ENCODE measurements around the gene EXOC8.

The EXOC8 gene

GRCh38 chr1:231338270-231339128, 847 bp upstream of the EXOC8 start, which contains the start of gene SPRTN:
Gene SPRTN (plus strand): TSS chr1:231338293. CDS start chr1:231338384, 91 bp downstream.
- peaks cover 53% of the 10 kb centered on the region for H3K4me1 Mint-ChIP-seq
- peak within 1 kb of the TSS; percentile 98 for H3K4me3 Mint-ChIP-seq
- no peak for DNase-seq
- CTCF ChIA-PET = interaction anchor here (0.5 to 1.4 kb wide), 8 partner anchors 19 to 268 kb away, joined by 3 to 4 read pairs (median 4); no protein-coding TSS in a partner anchor
- H3K9me3 Mint-ChIP-seq = no peaks in the 10 kb centered on the region
- H3K27ac Mint-ChIP-seq = peak within 1 kb of the TSS; percentile 98
- H3K36me3 Mint-ChIP-seq = peaks cover 50% of the 10 kb centered on the region
- peaks cover 6% of the 10 kb centered on the region for H3K27me3 Mint-ChIP-seq

GRCh38 chr1:231337043-231337471, 595 bp downstream of the EXOC8 start:
- H3K9me3 Mint-ChIP-seq = no peaks in the 10 kb centered on the region
- H3K36me3 Mint-ChIP-seq = peaks cover 54% of the 10 kb centered on the region
- H3K27me3 Mint-ChIP-seq = peaks cover 6% of the 10 kb centered on the region
- peak overlapping the region; percentile 98 for H3K4me3 Mint-ChIP-seq
- peak overlapping the region; percentile 98 for H3K27ac Mint-ChIP-seq
- no peak for DNase-seq
- CTCF ChIA-PET = interaction anchor here (1.1 to 2.1 kb wide), 3 partner anchors 22 to 259 kb away, joined by 3 to 10 read pairs (median 4); no protein-coding TSS in a partner anchor
- H3K4me1 Mint-ChIP-seq = peaks cover 61% of the 10 kb centered on the region

- H3K36me3 Mint-ChIP-seq = peaks cover 54% of the 10 kb centered on the region
Observed at GRCh38 chr1:231335663-231336602, 1.7 kb downstream of the EXOC8 start.

GRCh38 chr1:231334952-231335351, 2.7 kb downstream of the EXOC8 start:
- Mint-ChIP-seq H3K4me3 (peak overlapping the region; percentile 29), H3K4me1 (peaks cover 57% of the 10 kb centered on the region), H3K27me3 (peaks cover 6% of the 10 kb centered on the region), H3K27ac (no peak overlapping the region), H3K36me3 (peaks cover 47% of the 10 kb centered on the region), H3K9me3 (no peaks in the 10 kb centered on the region)
- no peak for DNase-seq
- CTCF ChIA-PET = interaction anchor here (0.6 to 2.1 kb wide), 6 partner anchors 18 to 268 kb away, joined by 3 to 10 read pairs (median 3); no protein-coding TSS in a partner anchor

More at GRCh38 chr1:231335663-231336602, 1.7 kb downstream of the EXOC8 start:
- H3K4me3 Mint-ChIP-seq = peak overlapping the region; percentile 98
- peak overlapping the region; percentile 98 for H3K27ac Mint-ChIP-seq
- no peak for DNase-seq
- CTCF ChIA-PET = interaction anchor here (0.6 to 2.1 kb wide), 5 partner anchors 19 to 234 kb away, joined by 3 to 10 read pairs (median 3); no protein-coding TSS in a partner anchor
- no peaks in the 10 kb centered on the region for H3K9me3 Mint-ChIP-seq
- H3K27me3 Mint-ChIP-seq = peaks cover 6% of the 10 kb centered on the region
- H3K4me1 Mint-ChIP-seq = peaks cover 61% of the 10 kb centered on the region

GRCh38 chr1:231334079-231334666, 3.5 kb downstream of the EXOC8 start:
- Mint-ChIP-seq H3K4me1 (peaks cover 50% of the 10 kb centered on the region), H3K27me3 (peaks cover 6% of the 10 kb centered on the region), H3K27ac (no peak overlapping the region), H3K36me3 (peaks cover 41% of the 10 kb centered on the region), H3K9me3 (no peaks in the 10 kb centered on the region), H3K4me3 (peak overlapping the region; percentile 29)
- CTCF ChIA-PET = interaction anchor here (1.0 kb wide), 2 partner anchors 23 to 269 kb away, joined by 3 to 4 read pairs; no protein-coding TSS in a partner anchor
- DNase-seq = no peak

- Mint-ChIP-seq H3K27ac (no peak overlapping the region), H3K4me1 (peaks cover 44% of the 10 kb centered on the region), H3K4me3 (no peak overlapping the region), H3K27me3 (peaks cover 3% of the 10 kb centered on the region), H3K9me3 (no peaks in the 10 kb centered on the region), H3K36me3 (peaks cover 40% of the 10 kb centered on the region)
- CTCF ChIA-PET = interaction anchor here (0.9 to 1.6 kb wide), 2 partner anchors 17 to 27 kb away, joined by 3 read pairs; no protein-coding TSS in a partner anchor
- DNase-seq = no peak
Observed at GRCh38 chr1:231332761-231333160, 4.9 kb downstream of the EXOC8 start.

- Mint-ChIP-seq H3K27ac (no peak overlapping the region), H3K27me3 (no peaks in the 10 kb centered on the region), H3K36me3 (peaks cover 14% of the 10 kb centered on the region), H3K4me1 (peaks cover 21% of the 10 kb centered on the region), H3K9me3 (no peaks in the 10 kb centered on the region), H3K4me3 (no peak overlapping the region)
- CTCF ChIA-PET = interaction anchor here (0.7 kb wide), 1 partner anchor 15 kb away, joined by 3 read pairs; no protein-coding TSS in a partner anchor
- no peak for DNase-seq
Observed at GRCh38 chr1:231329483-231329882, 8.2 kb downstream of the EXOC8 start.

- Mint-ChIP-seq H3K9me3 (no peaks in the 10 kb centered on the region), H3K4me3 (no peak overlapping the region), H3K4me1 (peaks cover 3% of the 10 kb centered on the region), H3K36me3 (peaks cover 8% of the 10 kb centered on the region), H3K27ac (no peak overlapping the region), H3K27me3 (peaks cover 6% of the 10 kb centered on the region)
- no peak for DNase-seq
- CTCF ChIA-PET = no interaction called here
Observed at GRCh38 chr1:231327617-231328016, 10.0 kb downstream of the EXOC8 start.

GRCh38 chr1:231326248-231326647, 11.4 kb downstream of the EXOC8 start:
- Mint-ChIP-seq H3K4me3 (no peak overlapping the region), H3K9me3 (no peaks in the 10 kb centered on the region), H3K36me3 (no peaks in the 10 kb centered on the region), H3K4me1 (peaks cover 3% of the 10 kb centered on the region), H3K27ac (no peak overlapping the region), H3K27me3 (peaks cover 6% of the 10 kb centered on the region)
- DNase-seq = no peak
- CTCF ChIA-PET = no interaction called here

GRCh38 chr1:231324660-231325059, 13.0 kb downstream of the EXOC8 start:
- no peaks in the 10 kb centered on the region for H3K36me3 Mint-ChIP-seq
- H3K9me3 Mint-ChIP-seq = no peaks in the 10 kb centered on the region
- H3K4me3 Mint-ChIP-seq = no peak overlapping the region
- H3K27ac Mint-ChIP-seq = no peak overlapping the region
- H3K27me3 Mint-ChIP-seq = peaks cover 6% of the 10 kb centered on the region
- no peaks in the 10 kb centered on the region for H3K4me1 Mint-ChIP-seq
- CTCF ChIA-PET = no interaction called here
- DNase-seq = no peak

GRCh38 chr1:231322880-231323530, 14.6 kb downstream of the EXOC8 start:
- Mint-ChIP-seq H3K4me1 (no peaks in the 10 kb centered on the region), H3K27ac (no peak overlapping the region), H3K9me3 (no peaks in the 10 kb centered on the region), H3K4me3 (no peak overlapping the region), H3K36me3 (no peaks in the 10 kb centered on the region), H3K27me3 (peaks cover 6% of the 10 kb centered on the region)
- DNase-seq = no peak
- CTCF ChIA-PET = no interaction called here

- H3K9me3 Mint-ChIP-seq = no peaks in the 10 kb centered on the region
- H3K4me3 Mint-ChIP-seq = no peak overlapping the region
- H3K27me3 Mint-ChIP-seq = peaks cover 11% of the 10 kb centered on the region
- H3K36me3 Mint-ChIP-seq = no peaks in the 10 kb centered on the region
- H3K27ac Mint-ChIP-seq = no peak overlapping the region
- no peaks in the 10 kb centered on the region for H3K4me1 Mint-ChIP-seq
- no peak for DNase-seq
- CTCF ChIA-PET = no interaction called here
Observed at GRCh38 chr1:231319080-231319479, 18.6 kb downstream of the EXOC8 start.

GRCh38 chr1:231318568-231318967, 19.1 kb downstream of the EXOC8 start:
- Mint-ChIP-seq H3K27ac (no peak overlapping the region), H3K9me3 (no peaks in the 10 kb centered on the region), H3K4me3 (no peak overlapping the region), H3K27me3 (peaks cover 10% of the 10 kb centered on the region), H3K36me3 (no peaks in the 10 kb centered on the region), H3K4me1 (no peaks in the 10 kb centered on the region)
- DNase-seq = no peak
- CTCF ChIA-PET = no interaction called here

Data from activated naive CD4-positive, alpha-beta T cell treated with anti-CD3 and anti-CD28 coated beads, Interleukin-2, amount 10 ng/mL, durations not matched to agents 7 days and 5 days (primary cell).